Stimulated activated naive CD4-positive, alpha-beta T cell treated with Interleukin-2 at 50 U/mL for 16 hours (primary cell): Measurements from ENCODE around the gene CELF1.

Experiments used
- DNase-seq: peaks from one replicate; lab custom pipeline; 2025; lab: John Stamatoyannopoulos, UW

Gene CELF1

DNA sequence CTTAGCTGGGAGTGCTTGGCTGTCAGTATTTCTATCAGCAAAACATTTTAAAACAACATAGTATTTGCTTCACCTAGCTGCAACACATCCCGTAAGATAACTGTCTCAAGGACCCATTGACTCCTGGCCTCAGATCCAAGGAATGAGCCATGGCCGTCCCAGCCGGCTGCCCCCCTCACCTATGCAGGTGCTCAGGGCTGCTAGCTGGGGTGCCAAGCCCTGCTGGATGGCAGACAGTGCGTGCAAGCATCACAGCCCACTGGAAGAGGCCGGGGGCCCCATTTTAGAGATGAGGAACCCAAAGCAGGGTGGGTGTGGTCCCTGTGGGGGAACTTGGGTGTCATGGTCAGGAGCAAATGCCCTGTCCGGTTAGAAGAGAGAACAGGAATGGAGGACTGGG is 135.2 kb downstream of the CELF1 start:
- DNase-seq, result no peak

DNA sequence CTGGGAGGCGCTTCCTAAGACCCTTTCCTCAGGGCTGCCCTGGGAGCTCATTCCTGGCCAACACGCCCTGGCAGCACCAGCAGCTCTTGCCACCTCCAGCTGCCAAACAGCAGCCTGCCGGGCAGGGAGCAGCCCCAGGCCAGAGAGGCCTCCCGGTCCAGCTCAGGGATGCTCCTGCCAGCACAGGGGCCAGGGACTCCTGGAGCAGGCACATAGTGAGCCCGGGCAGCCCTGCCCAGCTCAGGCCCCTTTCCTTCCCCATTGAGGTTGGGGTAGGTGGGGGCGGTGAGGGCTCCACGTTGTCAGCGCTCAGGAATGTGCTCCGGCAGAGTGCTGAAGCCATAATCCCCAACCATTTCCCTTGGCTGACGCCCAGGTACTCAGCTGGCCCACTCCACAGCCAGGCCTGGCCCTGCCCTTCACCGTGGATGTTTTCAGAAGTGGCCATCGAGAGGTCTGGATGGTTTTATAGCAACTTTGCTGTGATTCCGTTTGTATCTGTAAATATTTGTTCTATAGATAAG is 136.9 kb downstream of the CELF1 start:
- DNase-seq, result no peak
